ENCODE measurements around the gene ARHGAP26.

GRCh38 chr5:142748132-142748531 is 22.0 kb upstream of the ARHGAP26 start:
- TF ChIP-seq CTCF (IDR thresholded peaks at IDR 0.05): no peak
- TF ChIP-seq POLR2A (IDR thresholded peaks at IDR 0.05): no peak
